Upper lobe of left lung (tissue), 6 donors: ENCODE measurements around the gene PPIL6. TPM values are rescaled to one million over a fixed set of nuclear protein-coding genes. Genes with fewer than 3 reads are reported as not detected.

ENCODE experiments used
- ATAC-seq, 2 donors: fragments of 200-7000 bp; cut with Tn5 transposase; one replicate each; pipeline ENCODE4 v1.9.1; 2022; ENCODE audit warnings: mild to moderate bottlenecking in 2 of 2, moderate library complexity in 2 of 2; ENCODE audit not compliant: low FRiP score in 2 of 2
- DNase-seq, 2 donors: peaks; one replicate each; pipeline ENCODE4 v3.0.0-alpha.2; 2019 to 2020
- H3K27ac ChIP-seq, 4 donors: fragments of 200-600 bp; sonication (generic); one replicate each; pipeline ENCODE4 v1.5.1; 2016 to 2019
- H3K27me3 ChIP-seq, 4 donors: fragments of 200-600 bp; sonication (generic); one replicate each; pipeline ENCODE4 v1.5.1; 2017 to 2019
- H3K36me3 ChIP-seq, 4 donors: fragments of 200-600 bp; sonication (generic); one replicate each; pipeline ENCODE4 v1.5.1; 2016 to 2019
- H3K4me1 ChIP-seq, 4 donors: fragments of 200-600 bp; sonication (generic); one replicate each; pipeline ENCODE4 v1.5.1; 2018 to 2019
- H3K4me3 ChIP-seq, 4 donors: fragments of 200-600 bp; sonication (generic); one replicate each; pipeline ENCODE4 v1.5.1; 2017 to 2019; ENCODE audit warnings: mild to moderate bottlenecking in 2 of 4, moderate library complexity in 1 of 4
- H3K9me3 ChIP-seq, 4 donors: fragments of 200-600 bp; sonication (generic); one replicate each; pipeline ENCODE4 v1.5.1; 2018 to 2019
- EP300 ChIP-seq, 4 donors: sonication (generic); formaldehyde crosslinking; IDR thresholded peaks; one replicate each; pipeline ENCODE4 v1.5.1; 2017; ENCODE audit warnings: antibody characterized with exemption in 4 of 4, control low read depth in 2 of 4
- POLR2A ChIP-seq, 4 donors: fragments of 450-650 bp; IDR thresholded peaks; one replicate each; pipeline ENCODE4 v1.5.1; 2016 to 2017; ENCODE audit warnings: antibody characterized with exemption in 4 of 4, mild to moderate bottlenecking in 2 of 4
- POLR2AphosphoS5 ChIP-seq, 2 donors: sonication (generic); formaldehyde crosslinking; IDR thresholded peaks; one replicate each; pipeline ENCODE4 v1.5.1; 2017; ENCODE audit warnings: antibody characterized with exemption in 2 of 2
- WGBS, 2 donors: methylation state at CpG; one replicate each; pipeline ENCODE4 v1.1.5; 2017 to 2018; 5-methylcytosine and 5-hydroxymethylcytosine counted together
- total RNA-seq, 6 donors: library from RNA; depleted of rRNA in 4 of 6; stranded (reverse); fragments of >200 nt in 4 of 6; gene quantifications; one replicate each; pipeline versions ENCODE4 v1.1.0 to v1.2.1, GENCODE V29; 2016 to 2021
- TF ChIP-seq, protein P1 (sequence below), 6 experiments: fragments of 450-650 bp in 4 of 6; fragments of 200-600 bp in 2 of 6; sonication (generic) in 2 of 6; IDR thresholded peaks; one replicate each; pipeline ENCODE4 v1.5.1; 2016 to 2019; ENCODE audit warnings: antibody characterized with exemption in 6 of 6
- donor health status: DM: no; HTN: no; CAD: no; lungs with moderate emphysema.
- donor health status: DM: no; HTN: yes; CAD: no; lungs with severe emphysema.

Gene PPIL6
- total RNA-seq, 6 donors from 2014 or later: 3.5 to 44.3 (median 6.5) TPM

GRCh38 chr6:109374326-109374892, 66.0 kb downstream of the PPIL6 start:
- TF ChIP-seq EP300 (IDR thresholded peaks at IDR 0.05) (no peak), POLR2A (IDR thresholded peaks at IDR 0.05) (no peak), POLR2AphosphoS5 (IDR thresholded peaks at IDR 0.05) (no peak)
- TF ChIP-seq, protein P1, sequence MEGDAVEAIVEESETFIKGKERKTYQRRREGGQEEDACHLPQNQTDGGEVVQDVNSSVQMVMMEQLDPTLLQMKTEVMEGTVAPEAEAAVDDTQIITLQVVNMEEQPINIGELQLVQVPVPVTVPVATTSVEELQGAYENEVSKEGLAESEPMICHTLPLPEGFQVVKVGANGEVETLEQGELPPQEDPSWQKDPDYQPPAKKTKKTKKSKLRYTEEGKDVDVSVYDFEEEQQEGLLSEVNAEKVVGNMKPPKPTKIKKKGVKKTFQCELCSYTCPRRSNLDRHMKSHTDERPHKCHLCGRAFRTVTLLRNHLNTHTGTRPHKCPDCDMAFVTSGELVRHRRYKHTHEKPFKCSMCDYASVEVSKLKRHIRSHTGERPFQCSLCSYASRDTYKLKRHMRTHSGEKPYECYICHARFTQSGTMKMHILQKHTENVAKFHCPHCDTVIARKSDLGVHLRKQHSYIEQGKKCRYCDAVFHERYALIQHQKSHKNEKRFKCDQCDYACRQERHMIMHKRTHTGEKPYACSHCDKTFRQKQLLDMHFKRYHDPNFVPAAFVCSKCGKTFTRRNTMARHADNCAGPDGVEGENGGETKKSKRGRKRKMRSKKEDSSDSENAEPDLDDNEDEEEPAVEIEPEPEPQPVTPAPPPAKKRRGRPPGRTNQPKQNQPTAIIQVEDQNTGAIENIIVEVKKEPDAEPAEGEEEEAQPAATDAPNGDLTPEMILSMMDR (IDR thresholded peaks at IDR 0.05): no peak
- Histone ChIP-seq H3K27ac (no peak overlapping the region), H3K4me1 (peaks cover 16 to 42% (median 21%) of the 10 kb centered on the region in 4 donors), H3K9me3 (no peaks in the 10 kb centered on the region), H3K27me3 (no peaks in the 10 kb centered on the region), H3K4me3 (no peak overlapping the region), H3K36me3 (peaks cover 8 to 89% (median 47%) of the 10 kb centered on the region in 4 donors)
- 62 to 63% methylated on average over 4 of the region's 4 CpGs for WGBS, 2 donors
- DNase-seq: no peak
- ATAC-seq: no peak

DNA sequence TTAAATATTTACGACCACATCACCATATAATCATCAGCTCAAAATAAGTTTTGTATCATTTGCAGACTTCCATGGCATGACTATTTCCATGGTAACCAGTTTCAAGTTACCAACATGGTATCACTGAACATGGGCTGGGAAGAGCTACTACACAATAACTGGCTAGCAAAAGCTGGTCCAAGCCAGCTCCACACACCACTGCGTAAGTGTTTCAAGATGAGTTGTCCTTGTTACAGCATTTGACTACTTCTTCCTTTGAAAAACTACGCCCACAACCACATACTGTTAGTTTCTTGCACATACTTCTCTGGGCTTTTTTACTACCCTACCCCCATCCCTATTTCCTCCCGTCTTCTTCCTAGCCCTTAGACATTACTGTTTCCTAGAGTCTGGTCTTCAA, 66.7 kb downstream of the PPIL6 start:
- Histone ChIP-seq H3K27me3 (no peaks in the 10 kb centered on the region), H3K4me1 (peaks cover 11 to 35% (median 15%) of the 10 kb centered on the region in 4 donors), H3K27ac (no peak overlapping the region), H3K36me3 (peaks cover 14 to 95% (median 50%) of the 10 kb centered on the region in 4 donors), H3K9me3 (no peaks in the 10 kb centered on the region), H3K4me3 (no peak overlapping the region)
- TF ChIP-seq, protein P1 (IDR thresholded peaks at IDR 0.05): no peak
- TF ChIP-seq EP300 (IDR thresholded peaks at IDR 0.05) (no peak), POLR2A (IDR thresholded peaks at IDR 0.05) (no peak), POLR2AphosphoS5 (IDR thresholded peaks at IDR 0.05) (no peak)
- no peak for DNase-seq
- WGBS, 2 donors: 63 to 69% methylated on average over 4 of the region's 4 CpGs
- peak; percentile 40 to 69 for ATAC-seq

DNA sequence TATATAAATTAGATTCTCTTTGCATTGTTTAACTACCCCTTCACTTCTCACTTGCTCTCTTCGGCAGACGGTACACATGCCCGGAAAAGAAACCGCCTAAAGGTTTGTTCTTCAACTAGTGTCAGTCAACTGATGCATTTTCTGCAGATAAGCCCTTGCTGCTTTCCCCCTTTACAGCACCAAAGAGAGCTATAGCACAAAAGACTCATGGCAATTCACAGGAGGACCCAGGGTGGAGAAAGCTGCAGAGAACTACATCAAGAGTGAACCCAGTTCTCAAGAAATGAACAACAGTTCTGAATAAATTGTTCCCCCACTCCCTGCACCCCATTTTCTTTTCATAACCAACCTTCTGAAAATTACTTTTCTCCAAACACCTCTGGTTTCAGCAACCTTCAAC, 67.1 kb downstream of the PPIL6 start:
- Histone ChIP-seq H3K4me3 (no peak overlapping the region), H3K36me3 (peaks cover 17 to 97% (median 53%) of the 10 kb centered on the region in 4 donors), H3K9me3 (no peaks in the 10 kb centered on the region), H3K27me3 (no peaks in the 10 kb centered on the region), H3K27ac (no peak overlapping the region), H3K4me1 (peaks cover 8 to 31% (median 14%) of the 10 kb centered on the region in 4 donors)
- ATAC-seq: no peak
- 68 to 80% methylated on average over 4 of the region's 4 CpGs for WGBS, 2 donors
- no peak for DNase-seq
- TF ChIP-seq, protein P1 (IDR thresholded peaks at IDR 0.05): no peak
- TF ChIP-seq POLR2AphosphoS5 (IDR thresholded peaks at IDR 0.05) (no peak), EP300 (IDR thresholded peaks at IDR 0.05) (no peak), POLR2A (IDR thresholded peaks at IDR 0.05) (no peak)

- no peak for DNase-seq
- Histone ChIP-seq H3K4me3 (no peak overlapping the region), H3K27ac (peak overlapping the region in 1 of 4 donors; percentile 3), H3K4me1 (peaks cover 7 to 19% (median 9%) of the 10 kb centered on the region in 4 donors), H3K36me3 (peaks cover 27 to 97% (median 55%) of the 10 kb centered on the region in 4 donors), H3K27me3 (no peaks in the 10 kb centered on the region), H3K9me3 (no peaks in the 10 kb centered on the region)
- WGBS, 2 donors: 57 to 73% methylated on average over 2 of the region's 2 CpGs
- ATAC-seq: no peak
- TF ChIP-seq, protein P1 (IDR thresholded peaks at IDR 0.05): no peak
- TF ChIP-seq POLR2AphosphoS5 (IDR thresholded peaks at IDR 0.05) (no peak), POLR2A (IDR thresholded peaks at IDR 0.05) (no peak), EP300 (IDR thresholded peaks at IDR 0.05) (no peak)
Observed at GRCh38 chr6:109372130-109372529, 68.3 kb downstream of the PPIL6 start.

DNA sequence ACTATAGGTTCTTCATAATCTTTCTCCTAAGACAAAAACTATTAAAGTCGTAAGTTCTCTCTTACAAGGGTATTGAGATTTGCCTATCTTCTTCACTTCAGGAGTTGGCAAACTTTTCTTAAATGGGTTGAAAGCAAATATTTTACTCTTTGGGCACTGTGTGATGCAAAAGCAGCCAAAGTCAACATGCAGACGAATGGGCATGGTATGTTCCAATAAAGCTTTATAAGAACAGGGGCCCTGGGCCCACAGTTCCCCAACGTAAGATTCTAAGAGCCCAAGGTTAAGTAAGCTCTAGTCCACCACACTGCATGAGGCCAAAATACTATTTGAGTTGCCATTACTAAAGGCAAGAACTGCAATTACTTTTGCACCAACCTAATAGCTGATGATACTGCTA, 69.6 kb downstream of the PPIL6 start:
- H3K9me3 ChIP-seq: no peaks in the 10 kb centered on the region
- peaks cover 7 to 15% (median 9%) of the 10 kb centered on the region in 4 donors for H3K4me1 ChIP-seq
- H3K36me3 ChIP-seq: peaks cover 27 to 90% (median 46%) of the 10 kb centered on the region in 4 donors
- DNase-seq: no peak
- no peak overlapping the region for H3K4me3 ChIP-seq
- ATAC-seq: no peak
- no peak overlapping the region for H3K27ac ChIP-seq
- no peaks in the 10 kb centered on the region for H3K27me3 ChIP-seq
- TF ChIP-seq POLR2A (IDR thresholded peaks at IDR 0.05) (no peak), POLR2AphosphoS5 (IDR thresholded peaks at IDR 0.05) (no peak), EP300 (IDR thresholded peaks at IDR 0.05) (no peak)
- TF ChIP-seq, protein P1 (IDR thresholded peaks at IDR 0.05): no peak
- WGBS, 2 donors: 56 to 69% methylated on average over 3 of the region's 3 CpGs
